HCT116 (cell line): Measurements from ENCODE around the gene MIER2. TPM values are rescaled to one million over a fixed set of nuclear protein-coding genes. Genes with fewer than 3 reads are reported as not detected.

Source experiments
- ATAC-seq: fragments of 200-7000 bp; cut with Tn5 transposase; 2 replicates; pipeline ENCODE4 v1.9.1; 2020; ENCODE audit warnings: mild to moderate bottlenecking, moderate library complexity
- BruUV-seq: library from RNA; stranded (reverse); fragments of 400-500 nt; replicated peaks from 2 replicates; lab custom pipeline; 2021; lab: Mats Ljungman, UMichigan
- CTCF ChIA-PET: fragments of 300-600 bp; sonication (Branson Sonifier 250); formaldehyde crosslinking; loops from one replicate; lab custom pipeline; 2021; ENCODE audit warnings: antibody characterized with exemption; lab: Charles Lee
- POLR2A ChIA-PET: fragments of 300-600, 350-600 bp; sonication (Branson Sonifier 250); formaldehyde crosslinking; loops from one replicate; lab custom pipeline; 2021; ENCODE audit warnings: antibody characterized with exemption; lab: Charles Lee
- RAD21 ChIA-PET, 2 experiments: fragments of 300-600 bp; sonication (Branson Sonifier 250); formaldehyde crosslinking; loops; one replicate each; lab custom pipeline; 2023; ENCODE audit warnings: low total read pairs in 2 of 2; ENCODE audit not compliant: uncharacterized antibody in 2 of 2, unreplicated experiment in 2 of 2, low non-redundant PET in 1 of 2; lab: Charles Lee
- DNase-seq: peaks from one replicate; pipeline ENCODE4 v3.0.0-alpha.2; 2010; ENCODE audit warnings: low read depth, low spot score
- H2AFZ ChIP-seq: fragments of 200-600 bp; shearing (Covaris generic), sonication (generic); 2 replicates; pipeline ENCODE4 v1.6.1; 2017; ENCODE audit warnings: low read depth, mixed run types, mixed read lengths, antibody characterized with exemption, low read length; ENCODE audit not compliant: poor library complexity, severe bottlenecking
- H3K27ac ChIP-seq: 2 replicates; pipeline ENCODE4 v1.5.1; 2012; ENCODE audit warnings: low read depth, low read length
- H3K27me3 ChIP-seq: fragments of 200-600 bp; sonication (generic); 2 replicates; pipeline ENCODE4 v1.6.1; 2016; ENCODE audit warnings: mixed run types, low read length, mixed read lengths; ENCODE audit not compliant: insufficient read depth
- H3K36me3 ChIP-seq, 2 experiments: fragments of 200-500 bp in 1 of 2; fragments of 200-600 bp in 1 of 2; sonication (Bioruptor generic) in 1 of 2; sonication (generic) in 1 of 2; 2 replicates each; pipeline versions ENCODE4 v1.5.1 to v1.6.1; 2014 to 2016; ENCODE audit warnings: low read length in 2 of 2, inconsistent platforms in 1 of 2, mixed read lengths in 1 of 2, mixed run types in 1 of 2; ENCODE audit not compliant: insufficient read depth in 2 of 2, control insufficient read depth in 1 of 2
- H3K4me1 ChIP-seq, 2 experiments: fragments of 200-600 bp in 1 of 2; sonication (generic) in 1 of 2; 2 replicates each; pipeline versions ENCODE4 v1.5.1 to v1.6.1; 2012 to 2017; ENCODE audit warnings: low read length in 2 of 2, inconsistent platforms in 1 of 2, mild to moderate bottlenecking in 1 of 2, mixed read lengths in 1 of 2, mixed run types in 1 of 2, moderate library complexity in 1 of 2; ENCODE audit not compliant: insufficient read depth in 2 of 2, control insufficient read depth in 1 of 2
- H3K4me2 ChIP-seq: fragments of 200-600 bp; sonication (generic); 2 replicates; pipeline ENCODE4 v1.6.1; 2017; ENCODE audit warnings: mixed run types, low read length, mixed read lengths
- H3K4me3 ChIP-seq, 2 experiments: fragments of 200-600 bp in 1 of 2; sonication (generic) in 1 of 2; replicated peaks in 1 of 2; 2 replicates each; pipeline ENCODE4 v1.5.1; 2011 to 2016; ENCODE audit warnings: low read length in 2 of 2, control low read depth in 1 of 2, low read depth in 1 of 2, mild to moderate bottlenecking in 1 of 2, mixed read lengths in 1 of 2, mixed run types in 1 of 2
- H3K79me2 ChIP-seq: fragments of 200-600 bp; sonication (generic); 2 replicates; pipeline ENCODE4 v1.6.1; 2017; ENCODE audit warnings: mild to moderate bottlenecking, mixed run types, low read length, moderate library complexity, mixed read lengths; ENCODE audit not compliant: insufficient read depth
- H3K9ac ChIP-seq: fragments of 200-600 bp; sonication (generic); 2 replicates; pipeline ENCODE4 v1.6.1; 2016; ENCODE audit warnings: low read length, mixed read lengths
- H3K9me2 ChIP-seq: fragments of 200-600 bp; sonication (generic), shearing (Covaris generic); 2 replicates; pipeline ENCODE4 v1.6.1; 2017; ENCODE audit warnings: mixed run types, mild to moderate bottlenecking, moderate library complexity; ENCODE audit not compliant: insufficient read depth
- H3K9me3 ChIP-seq, 2 experiments: fragments of 200-500 bp in 1 of 2; fragments of 200-600 bp in 1 of 2; sonication (Bioruptor generic) in 1 of 2; sonication (generic) in 1 of 2; 2 replicates each; pipeline ENCODE4 v1.6.1; 2014 to 2017; ENCODE audit warnings: low read length in 2 of 2, mixed read lengths in 2 of 2, inconsistent platforms in 1 of 2, low read depth in 1 of 2, mild to moderate bottlenecking in 1 of 2, mixed run types in 1 of 2, moderate library complexity in 1 of 2; ENCODE audit not compliant: control insufficient read depth in 1 of 2, insufficient read depth in 1 of 2
- H4K20me1 ChIP-seq: fragments of 200-600 bp; sonication (generic), shearing (Covaris generic); 2 replicates; pipeline ENCODE4 v1.6.1; 2017; ENCODE audit warnings: mixed run types, mild to moderate bottlenecking, moderate library complexity; ENCODE audit not compliant: insufficient read depth
- CEBPB ChIP-seq: IDR thresholded peaks from 2 replicates; pipeline ENCODE4 v1.6.1; 2012; ENCODE audit warnings: low read depth
- EGR1 ChIP-seq: IDR thresholded peaks from 2 replicates; pipeline ENCODE4 v1.6.1; 2012; ENCODE audit warnings: low read depth
- EZH2 ChIP-seq: fragments of 200-600 bp; sonication (generic); IDR thresholded peaks from 2 replicates; pipeline ENCODE4 v1.6.1; 2017; ENCODE audit warnings: antibody characterized with exemption, mixed run types
- FOSL1 ChIP-seq: IDR thresholded peaks from 2 replicates; pipeline ENCODE4 v1.6.1; 2012; ENCODE audit warnings: low read depth
- JUND ChIP-seq: IDR thresholded peaks from 2 replicates; pipeline ENCODE4 v1.6.1; 2012
- RAD21 ChIP-seq: IDR thresholded peaks from 2 replicates; pipeline ENCODE4 v1.6.1; 2012; ENCODE audit warnings: low read depth, mild to moderate bottlenecking
- REST ChIP-seq: IDR thresholded peaks from 2 replicates; pipeline ENCODE4 v1.6.1; 2012; ENCODE audit warnings: low read depth
- ZBTB33 ChIP-seq: IDR thresholded peaks from 2 replicates; pipeline ENCODE4 v1.6.1; 2011; ENCODE audit warnings: mild to moderate bottlenecking, low read length, moderate library complexity; ENCODE audit not compliant: insufficient replicate concordance; ENCODE audit errors: extremely low read depth
- ZFX ChIP-seq: fragments of 450-650 bp; IDR thresholded peaks from 2 replicates; pipeline ENCODE4 v1.6.1; 2017
- intact Hi-C: fragments of 100-400 bp; cut with micrococcal nuclease; formaldehyde crosslinking; loops from 2 replicates; pipeline ENCODE4 v1.10.0; 2022
- total RNA-seq: library from RNA; stranded (reverse); gene quantifications from one replicate; pipeline ENCODE4 v1.2.1, GENCODE V29; 2021; ENCODE audit not compliant: unreplicated experiment

MIER2 gene
- total RNA-seq, 1 experiment from 2014 or later: 41.5 TPM

GRCh38 chr19:307793-308420 is 36.7 kb downstream of the MIER2 start:
- no peaks in the 10 kb centered on the region for H3K9me2 ChIP-seq
- TF ChIP-seq EZH2 (no peak), RAD21 (no peak), FOSL1 (no peak), ZBTB33 (no peak), REST (no peak), JUND (no peak), EGR1 (no peak), ZFX (no peak), CEBPB (no peak)
- H4K20me1 ChIP-seq: no peaks in the 10 kb centered on the region
- ATAC-seq (no peak), DNase-seq (no peak)
- ChIA-PET POLR2A (no interaction called here), CTCF (no interaction called here), RAD21 (no interaction called here)
- H3K27ac ChIP-seq: no peak overlapping the region
- H2AFZ ChIP-seq: no peak overlapping the region
- intact Hi-C loops: no loop called here
- H3K79me2 ChIP-seq: no peaks in the 10 kb centered on the region
- no peak overlapping the region for H3K4me3 ChIP-seq
- no peaks in the 10 kb centered on the region for H3K4me1 ChIP-seq
- H3K9ac ChIP-seq: no peak overlapping the region
- no peak overlapping the region for H3K4me2 ChIP-seq
- no TSS peak for BruUV-seq
- no peaks in the 10 kb centered on the region for H3K27me3 ChIP-seq
- H3K36me3 ChIP-seq: peaks cover 5 to 7% of the 10 kb centered on the region in 2 experiments; a peak in 2 of 4 replicates
- no peaks in the 10 kb centered on the region for H3K9me3 ChIP-seq
